ENCODE data around the gene PRRG2.

- no peak for TF ChIP-seq POLR2A (IDR thresholded peaks at IDR 0.05; ENCODE audit: low read depth, low read length)
- TF ChIP-seq TAF1 (IDR thresholded peaks at IDR 0.05; ENCODE audit: borderline replicate concordance, low read depth, low read length), result no peak
- TF ChIP-seq POLR2AphosphoS5 (IDR thresholded peaks at IDR 0.05; ENCODE audit: low read depth, low read length), result no peak
Observed at GRCh38 chr19:49596407-49596806, 15.3 kb downstream of the PRRG2 start.

Data from GM12892 (cell line).